ENCODE data around the gene ZNF319. TPM values are rescaled to one million over a fixed set of nuclear protein-coding genes. Genes with fewer than 3 reads are reported as not detected.

The ZNF319 gene
- total and polyA plus RNA-seq, 8 donors: 1.4 to 11.0 (median 2.7) TPM; not detected in 1

GRCh38 chr16:58034128-58034685, 33.7 kb upstream of the ZNF319 start:
- Histone ChIP-seq H3K36me3 (peaks cover 7 to 23% (median 20%) of the 10 kb centered on the region in 4 donors), H3K4me3 (no peak overlapping the region), H3K27me3 (no peaks in the 10 kb centered on the region), H3K27ac (peak overlapping the region in 1 of 5 donors; percentile 21), H3K4me1 (peaks cover 41 to 73% (median 71%) of the 10 kb centered on the region in 4 donors), H3K9me3 (no peaks in the 10 kb centered on the region)
- TF ChIP-seq EP300 (IDR thresholded peaks at IDR 0.05) (no peak), CTCF (IDR thresholded peaks at IDR 0.05) (no peak), POLR2AphosphoS5 (IDR thresholded peaks at IDR 0.05) (no peak), POLR2A (IDR thresholded peaks at IDR 0.05) (no peak)
- DNase-seq: no peak
- WGBS, 5 donors: 64 to 84% (median 65%) methylated on average over 14 of the region's 14 CpGs
- intact Hi-C loops (cut with DNase I; ENCODE audit: low total_unique reads): no loop called here

- TF ChIP-seq POLR2AphosphoS5 (IDR thresholded peaks at IDR 0.05) (peak in 1 of 3 donors; percentile 5), POLR2A (IDR thresholded peaks at IDR 0.05) (no peak), CTCF (IDR thresholded peaks at IDR 0.05) (no peak), EP300 (IDR thresholded peaks at IDR 0.05) (no peak)
- Histone ChIP-seq H3K4me3 (peak overlapping the region in 1 of 4 donors; percentile 18), H3K9me3 (no peaks in the 10 kb centered on the region), H3K27me3 (no peaks in the 10 kb centered on the region), H3K36me3 (peaks cover 0 to 9% (median 6%) of the 10 kb centered on the region in 4 donors), H3K4me1 (peaks cover 55 to 87% (median 85%) of the 10 kb centered on the region in 4 donors), H3K27ac (peak overlapping the region in 4 of 5 donors; percentile 68 to 84 (median 76))
- 15 to 40% (median 22%) methylated on average over 3 to 15 of the region's 15 CpGs for WGBS, 5 donors
- intact Hi-C loops (cut with DNase I; ENCODE audit: low total_unique reads): no loop called here
- peak; percentile 79 to 89 for DNase-seq
These were observed 32.3 kb upstream of the ZNF319 start for GRCh38 chr16:58032710-58033293.

GRCh38 chr16:58031016-58031800, 30.7 kb upstream of the ZNF319 start:
- TF ChIP-seq POLR2AphosphoS5 (IDR thresholded peaks at IDR 0.05) (no peak), POLR2A (IDR thresholded peaks at IDR 0.05) (no peak), EP300 (IDR thresholded peaks at IDR 0.05) (no peak), CTCF (IDR thresholded peaks at IDR 0.05) (no peak)
- 27 to 43% (median 35%) methylated on average over 8 to 14 of the region's 14 CpGs for WGBS, 5 donors
- Histone ChIP-seq H3K4me1 (peaks cover 64 to 100% (median 98%) of the 10 kb centered on the region in 4 donors), H3K27me3 (peaks cover 0 to 15% (median 0%) of the 10 kb centered on the region in 3 donors), H3K27ac (peak overlapping the region; percentile 68 to 92 (median 81)), H3K9me3 (no peaks in the 10 kb centered on the region), H3K4me3 (peak overlapping the region in 1 of 4 donors; percentile 9), H3K36me3 (no peaks in the 10 kb centered on the region)
- DNase-seq: peak in 1 of 2 donors; percentile 49
- intact Hi-C loops (cut with DNase I; ENCODE audit: low total_unique reads): no loop called here

GRCh38 chr16:58030136-58030840, 29.8 kb upstream of the ZNF319 start:
- H3K27me3 ChIP-seq: peaks cover 0 to 16% (median 0%) of the 10 kb centered on the region in 3 donors
- 62 to 81% (median 68%) methylated on average over 9 to 11 of the region's 11 CpGs for WGBS, 5 donors
- H3K27ac ChIP-seq: peak overlapping the region; percentile 17 to 92 (median 81)
- no peak for DNase-seq
- intact Hi-C loops (cut with DNase I; ENCODE audit: low total_unique reads): no loop called here
- H3K4me1 ChIP-seq: peaks cover 65 to 98% (median 94%) of the 10 kb centered on the region in 4 donors
- no peaks in the 10 kb centered on the region for H3K9me3 ChIP-seq
- no peaks in the 10 kb centered on the region for H3K36me3 ChIP-seq
- TF ChIP-seq EP300 (IDR thresholded peaks at IDR 0.05) (no peak), CTCF (IDR thresholded peaks at IDR 0.05) (no peak), POLR2A (IDR thresholded peaks at IDR 0.05) (no peak), POLR2AphosphoS5 (IDR thresholded peaks at IDR 0.05) (no peak)
- no peak overlapping the region for H3K4me3 ChIP-seq

Measured in stomach (tissue), 9 donors.